ENCODE results near the gene AGGF1.

- no peak for TF ChIP-seq CTCF (IDR thresholded peaks at IDR 0.05)
- TF ChIP-seq POLR2A (IDR thresholded peaks at IDR 0.05): no peak
Observed at GRCh38 chr5:77104813-77105212, 74.6 kb downstream of the AGGF1 start.

Measured in adrenal gland (tissue), 5 donors.